ENCODE results near the gene OSBPL1A.

Gene OSBPL1A

DNA sequence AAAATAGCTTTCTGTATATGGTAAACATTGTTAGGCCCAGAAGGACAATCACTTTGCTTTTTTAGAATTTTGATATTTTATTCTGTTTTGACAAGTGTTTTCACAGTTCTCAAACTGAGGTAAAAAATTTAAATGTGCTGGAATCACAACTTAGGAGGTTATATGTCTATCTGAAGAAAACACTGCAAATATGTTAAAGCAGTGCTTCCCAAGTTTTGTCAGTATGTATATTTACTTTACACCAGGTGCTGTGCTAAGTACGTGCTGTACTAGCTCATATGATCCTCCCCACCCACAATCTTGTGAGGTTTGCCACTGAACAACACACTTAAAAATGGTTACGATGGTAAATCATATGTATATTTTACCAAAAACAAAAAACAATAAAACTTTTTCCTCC is 134.6 kb downstream of the OSBPL1A start:
- DNase-seq: no peak

DNA sequence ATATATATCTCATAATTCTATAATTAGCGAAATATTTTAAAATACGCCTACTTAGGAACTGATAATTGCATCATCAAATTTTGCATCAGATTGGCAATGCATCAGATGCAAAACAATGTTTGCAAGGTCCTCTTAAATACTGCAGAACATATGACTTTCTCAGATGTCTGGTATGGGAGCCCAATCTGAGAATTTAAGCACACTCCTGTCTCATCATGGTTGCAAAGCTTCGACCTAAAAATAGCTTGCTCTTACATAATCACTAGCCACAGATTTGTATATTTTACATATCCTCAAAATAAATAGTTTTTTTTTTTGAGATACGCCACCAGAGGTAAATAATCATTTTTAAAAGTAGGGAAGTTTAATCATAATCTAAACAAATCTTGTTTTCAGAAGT is 135.5 kb downstream of the OSBPL1A start:
- DNase-seq: no peak

DNA sequence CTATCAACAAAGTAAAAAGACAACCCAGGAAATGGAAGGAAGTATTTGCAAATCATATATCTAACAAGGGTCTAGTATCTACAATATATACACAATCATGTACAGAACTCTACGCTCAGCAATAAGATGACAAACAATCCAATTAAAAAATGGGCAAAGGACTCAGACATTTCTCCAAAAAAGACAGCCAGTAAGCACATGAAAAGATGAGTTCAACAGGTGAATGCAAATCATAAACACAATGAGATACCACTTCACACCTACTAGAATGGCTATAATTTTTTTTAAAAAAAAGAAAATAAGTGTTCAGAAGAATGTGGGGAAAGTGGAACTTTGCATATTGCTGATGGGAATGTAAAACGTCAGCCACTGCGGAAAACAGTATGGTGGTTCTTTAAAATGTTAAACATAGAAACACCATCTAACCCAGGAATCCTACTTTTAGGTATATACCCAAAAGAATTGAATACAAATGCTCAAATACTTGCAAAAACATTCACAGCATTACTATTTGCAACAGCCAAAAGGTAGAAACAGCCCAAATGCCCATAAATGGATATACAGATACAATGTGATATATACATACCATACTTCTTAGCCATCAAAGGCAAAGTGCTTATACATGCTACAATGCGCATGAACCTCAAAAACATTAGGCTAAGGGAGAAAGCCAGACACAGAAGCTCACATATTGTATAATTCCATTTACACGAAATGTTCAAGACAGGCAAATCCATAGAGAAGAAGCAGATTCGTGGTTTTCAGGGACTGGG is 137.6 kb downstream of the OSBPL1A start:
- DNase-seq: peak; percentile 55

DNA sequence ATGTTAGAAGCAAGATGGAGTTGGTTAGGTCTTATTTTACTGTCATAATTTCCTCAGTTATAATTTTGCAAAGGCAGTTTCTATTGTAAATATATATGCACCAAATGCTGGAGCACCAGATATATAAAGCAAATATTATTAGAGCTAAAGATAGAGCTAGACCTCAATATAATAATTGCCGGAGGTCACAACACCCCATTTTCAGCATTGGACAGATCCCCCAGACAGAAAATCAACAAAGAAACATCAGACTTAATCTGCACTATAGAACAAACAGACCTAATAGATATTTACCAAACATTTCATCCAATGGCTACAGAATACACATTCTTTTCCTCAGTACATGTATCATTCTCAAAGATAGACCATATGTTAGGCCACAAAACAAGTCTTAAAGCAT is 143.6 kb downstream of the OSBPL1A start:
- DNase-seq: no peak

DNA sequence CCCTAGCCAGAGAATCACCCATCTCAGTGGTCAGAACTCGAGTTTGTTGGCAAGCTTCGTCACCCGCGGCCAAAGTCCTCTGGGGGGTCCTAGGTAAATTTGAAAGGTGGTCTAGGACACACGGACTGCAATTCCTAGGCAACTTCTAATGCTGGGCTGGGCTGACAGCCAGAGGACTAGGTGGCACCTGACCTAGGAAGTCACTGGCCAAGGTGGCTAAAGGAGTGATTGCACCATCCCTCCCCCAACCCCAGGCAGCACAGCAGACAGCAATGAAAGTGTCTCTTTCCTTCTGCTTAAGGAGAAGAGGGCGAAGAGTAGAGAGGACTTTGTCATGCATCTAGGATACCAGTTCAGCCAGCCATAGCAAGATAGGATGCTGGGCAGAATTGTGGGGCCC is 147.9 kb downstream of the OSBPL1A start:
- DNase-seq: no peak

DNA sequence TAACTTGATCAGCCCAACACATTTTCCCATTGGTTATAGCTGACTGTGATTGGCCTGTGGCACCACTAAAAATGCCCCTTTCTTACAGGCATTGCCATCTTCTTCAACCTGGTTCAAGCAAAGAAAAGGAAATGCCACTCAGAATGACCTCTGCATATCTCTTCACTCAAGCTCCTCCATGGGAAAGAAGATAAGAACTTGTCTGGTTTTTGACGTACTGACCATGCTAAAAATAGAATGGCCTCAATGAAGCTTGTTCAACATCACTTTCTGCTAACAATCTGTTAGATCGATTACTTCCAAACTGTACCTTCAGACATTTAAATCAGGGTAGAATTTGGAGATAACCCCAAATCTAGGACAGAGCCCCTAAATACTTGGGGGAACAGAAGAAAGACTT is 149.3 kb downstream of the OSBPL1A start:
- no peak for DNase-seq

DNA sequence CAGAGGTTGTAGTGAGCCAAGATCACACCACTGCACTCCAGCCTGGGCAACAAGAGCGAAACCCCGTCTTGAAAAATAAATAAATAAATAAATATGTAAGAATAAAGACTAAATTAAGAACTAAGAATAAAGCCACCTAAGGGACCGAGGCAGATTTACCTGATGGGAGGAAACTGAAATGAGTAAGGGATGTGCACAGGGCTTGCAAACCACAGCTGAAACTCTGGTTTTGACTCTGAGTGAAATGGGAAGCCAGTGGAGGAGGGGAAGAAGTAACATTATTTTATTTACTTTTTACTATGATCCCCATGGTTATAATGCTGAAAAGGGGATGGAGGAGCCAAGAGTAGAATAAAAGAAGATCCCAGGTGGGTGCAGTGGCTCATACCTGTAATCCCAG is 151.5 kb downstream of the OSBPL1A start:
- DNase-seq: no peak

DNA sequence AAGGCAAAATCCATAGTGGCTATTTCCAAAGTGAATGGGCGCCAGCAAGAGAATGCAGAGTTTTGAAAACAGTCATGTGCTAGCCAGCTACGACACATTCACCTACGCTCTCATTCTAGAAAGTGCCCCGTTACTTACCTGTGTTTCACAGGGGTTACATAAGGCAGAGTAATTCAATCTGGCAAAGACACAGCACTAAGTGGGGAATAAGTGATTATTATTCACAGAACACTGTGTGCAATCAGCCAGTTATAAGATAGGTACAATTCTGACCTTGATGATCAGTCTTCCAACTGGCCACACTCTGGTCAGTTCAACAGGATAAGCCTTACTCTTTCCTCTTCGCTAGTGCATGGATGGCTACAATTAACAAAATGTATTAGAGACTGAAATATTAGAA is 152.9 kb downstream of the OSBPL1A start:
- no peak for DNase-seq

DNA sequence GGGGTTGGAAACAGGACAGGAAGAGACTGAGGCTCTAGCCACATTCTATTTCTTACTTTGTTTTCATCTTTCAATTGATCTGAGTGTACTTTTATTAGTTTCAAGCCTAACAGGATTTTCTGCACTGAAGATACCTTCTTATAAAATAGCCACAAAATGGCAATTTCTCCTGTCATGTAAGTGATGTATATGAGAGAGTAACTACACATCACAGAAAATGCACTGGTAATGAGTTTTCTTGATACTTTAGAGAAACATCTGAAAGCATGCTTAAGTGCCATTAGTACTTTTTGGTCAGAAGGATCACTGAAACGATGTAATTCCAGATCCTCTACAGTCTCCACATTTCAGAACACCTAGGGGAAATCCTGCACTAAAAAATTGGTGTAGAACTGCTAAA is 153.9 kb downstream of the OSBPL1A start:
- no peak for DNase-seq

DNA sequence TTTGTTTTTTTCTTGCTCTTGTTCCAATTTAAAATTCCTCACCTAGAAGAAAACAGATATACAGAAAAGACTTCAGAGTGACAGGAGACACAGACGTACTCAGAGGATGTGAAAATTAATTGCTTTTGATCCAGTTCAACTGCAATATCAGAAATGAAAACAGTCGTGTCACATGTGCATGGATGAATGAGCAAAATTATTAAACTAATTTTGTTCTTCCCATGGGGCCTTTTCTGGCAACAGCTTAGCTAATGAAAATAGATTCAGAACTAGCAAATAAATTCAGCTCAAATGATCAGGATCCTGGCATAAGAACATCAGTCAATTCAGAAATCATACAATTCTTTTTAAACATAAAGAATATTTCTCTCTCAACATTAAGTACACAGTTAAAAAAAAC is 158.3 kb downstream of the OSBPL1A start:
- no peak for DNase-seq

DNA sequence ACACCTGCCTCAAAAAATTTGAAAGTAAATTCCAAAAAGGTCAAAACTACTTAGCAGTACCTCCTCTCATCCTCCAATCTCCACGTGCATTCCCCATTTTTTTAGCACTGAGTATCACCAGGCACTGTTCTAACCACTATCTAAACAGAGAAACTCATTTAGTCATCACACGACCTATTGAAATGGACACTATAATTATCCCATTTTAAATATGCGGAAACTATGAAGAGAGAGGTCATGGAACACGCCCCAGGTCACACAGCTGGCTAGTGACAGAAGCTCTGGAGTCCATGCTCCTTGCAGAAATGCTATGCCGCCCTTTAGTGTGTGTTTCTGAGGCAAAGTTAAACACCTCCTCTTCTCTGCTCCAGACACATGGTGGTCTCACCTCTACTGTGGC is 159.2 kb downstream of the OSBPL1A start:
- DNase-seq: no peak

DNA sequence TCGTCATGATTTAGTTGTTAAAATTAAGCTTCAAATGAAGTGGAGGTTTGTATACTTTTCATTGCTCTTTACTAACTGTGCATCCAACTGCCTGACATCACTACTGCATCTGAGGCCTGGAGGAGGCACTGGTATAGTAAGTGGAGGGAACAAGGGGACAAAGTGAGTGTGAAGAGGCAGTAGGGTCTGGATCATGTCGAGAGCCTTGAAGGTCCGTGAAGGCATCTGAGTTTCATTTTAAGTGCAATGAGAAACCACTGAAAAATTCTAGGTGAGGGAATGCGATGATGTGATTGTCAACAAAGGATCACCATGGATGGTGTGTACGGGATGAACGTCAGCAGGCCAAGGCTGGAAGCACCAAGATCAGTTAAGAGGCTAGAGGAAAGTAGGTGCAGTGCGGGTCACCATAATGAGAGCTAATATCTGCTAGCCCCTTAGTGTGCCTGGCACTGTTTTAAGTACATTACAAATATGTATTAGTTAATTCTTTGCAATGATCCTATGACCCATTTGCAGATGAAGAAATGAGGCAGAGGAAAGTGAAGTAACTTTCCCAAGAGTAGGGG is 162.7 kb downstream of the OSBPL1A start:
- no peak for DNase-seq

DNA sequence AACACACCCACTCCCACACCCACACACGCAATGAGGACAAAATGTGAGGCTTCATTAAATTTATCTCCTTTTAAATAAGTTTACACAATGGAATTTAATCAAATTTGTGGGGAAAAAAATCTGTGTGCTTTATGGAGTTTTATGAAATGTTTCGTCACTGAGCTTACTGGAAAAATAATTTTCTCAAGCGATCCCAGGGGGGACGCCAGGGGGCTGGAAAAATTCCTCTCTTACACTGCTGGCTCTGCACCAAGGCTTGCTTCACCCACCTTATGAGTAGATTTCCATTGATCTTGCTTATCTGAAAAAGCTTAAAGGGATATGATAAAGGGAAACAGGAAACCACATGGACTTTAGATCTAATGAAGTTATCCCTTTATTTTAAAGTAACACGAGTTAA is 163.3 kb downstream of the OSBPL1A start:
- peak; percentile 37 for DNase-seq

DNA sequence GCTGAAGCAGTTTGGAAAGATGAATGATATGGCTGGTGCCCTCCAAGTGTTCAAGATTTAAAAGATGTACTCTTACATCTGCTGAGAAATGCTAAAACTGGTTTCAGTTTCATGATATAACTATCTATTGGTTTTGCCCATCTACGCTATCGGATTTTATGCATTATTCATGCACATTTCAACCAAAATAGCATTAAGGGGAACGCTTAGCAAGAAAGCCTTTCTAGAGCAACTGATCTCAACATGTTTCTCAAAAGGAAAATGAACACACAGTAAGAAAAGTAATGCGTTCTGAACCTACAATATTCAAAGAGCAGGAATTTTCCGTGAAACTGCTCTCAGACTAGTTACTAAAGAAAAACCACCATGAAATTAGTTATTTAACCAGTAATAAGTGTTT is 164.8 kb downstream of the OSBPL1A start:
- no peak for DNase-seq

DNA sequence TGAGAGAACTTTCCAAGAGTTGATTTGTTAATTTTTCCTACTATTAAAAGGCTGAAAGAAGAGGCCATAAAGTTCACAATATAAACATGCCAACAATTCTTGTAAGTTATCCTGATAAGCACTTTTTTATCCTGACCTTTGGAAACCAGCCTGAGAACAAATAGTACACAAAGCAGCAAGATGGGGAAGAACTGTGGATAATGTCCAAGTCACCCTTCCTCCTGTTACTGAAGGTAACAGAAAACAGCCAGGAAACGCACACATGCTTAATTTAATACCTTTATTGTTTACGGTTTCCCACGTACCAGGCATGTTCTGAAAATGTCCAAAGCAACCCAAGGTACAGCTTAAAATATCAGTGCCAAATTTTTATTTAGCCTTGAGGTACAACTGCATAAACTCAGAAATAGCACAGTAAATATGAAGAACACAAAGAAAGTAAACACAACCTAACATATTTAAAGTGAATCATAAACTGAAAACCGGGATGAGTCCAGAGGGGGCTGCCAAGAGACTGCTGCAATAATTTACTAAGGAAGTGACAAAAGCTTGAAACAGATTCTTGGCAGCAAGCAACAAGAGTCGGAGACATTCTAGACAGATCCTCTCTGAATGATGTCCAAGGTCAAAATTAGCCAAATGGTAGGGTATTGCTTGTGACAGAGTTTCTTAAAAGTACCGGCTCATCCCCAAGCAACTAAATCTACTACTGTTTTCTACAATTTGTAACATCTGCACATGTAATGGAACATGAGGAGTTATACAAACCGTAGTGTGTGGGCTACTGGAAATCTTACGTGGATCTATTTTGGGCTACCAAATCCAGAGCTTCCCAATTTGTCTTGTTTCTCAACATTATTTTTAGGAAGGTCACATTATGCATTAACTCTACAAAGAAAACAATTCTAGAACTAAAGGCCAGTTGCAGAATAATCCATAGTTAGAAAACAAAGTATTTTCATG is 165.6 kb downstream of the OSBPL1A start:
- DNase-seq: peak; percentile 43

DNA sequence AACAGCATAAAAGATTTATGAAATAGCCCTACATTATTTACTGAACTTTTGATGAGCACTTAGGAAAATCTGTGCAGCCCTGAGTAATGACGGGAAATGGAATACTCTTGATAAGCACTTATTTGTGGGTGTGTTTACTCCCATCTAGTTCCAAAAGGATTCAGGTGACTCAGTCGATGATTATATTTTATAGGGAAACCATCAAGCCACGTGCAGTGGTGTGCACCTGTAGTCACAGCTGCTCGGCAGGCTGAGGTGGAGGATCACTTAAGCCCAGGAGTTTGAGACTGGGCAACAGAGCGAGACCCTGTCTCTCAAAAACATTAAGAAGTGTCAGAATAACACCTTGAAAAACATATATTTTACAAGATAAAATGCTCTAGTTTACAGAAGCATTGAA is 166.9 kb downstream of the OSBPL1A start:
- DNase-seq: no peak

DNA sequence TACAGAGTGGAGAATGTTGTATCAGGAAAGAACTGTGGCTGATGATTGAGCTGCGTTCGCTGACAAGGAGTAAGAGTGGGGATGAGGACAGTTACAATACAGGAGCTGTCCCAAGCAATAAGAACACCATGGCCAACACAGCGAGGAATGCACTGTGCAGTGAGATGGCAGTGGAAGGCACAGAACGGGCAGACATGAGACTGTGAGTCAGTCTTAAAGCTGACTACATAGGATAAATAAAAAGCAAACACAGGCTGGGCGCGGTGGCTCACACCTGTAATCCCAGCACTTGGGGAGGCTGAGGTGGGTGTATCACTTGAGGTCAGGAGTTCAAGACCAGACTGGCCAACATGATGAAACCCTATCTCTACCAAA is 169.0 kb downstream of the OSBPL1A start:
- no peak for DNase-seq

DNA sequence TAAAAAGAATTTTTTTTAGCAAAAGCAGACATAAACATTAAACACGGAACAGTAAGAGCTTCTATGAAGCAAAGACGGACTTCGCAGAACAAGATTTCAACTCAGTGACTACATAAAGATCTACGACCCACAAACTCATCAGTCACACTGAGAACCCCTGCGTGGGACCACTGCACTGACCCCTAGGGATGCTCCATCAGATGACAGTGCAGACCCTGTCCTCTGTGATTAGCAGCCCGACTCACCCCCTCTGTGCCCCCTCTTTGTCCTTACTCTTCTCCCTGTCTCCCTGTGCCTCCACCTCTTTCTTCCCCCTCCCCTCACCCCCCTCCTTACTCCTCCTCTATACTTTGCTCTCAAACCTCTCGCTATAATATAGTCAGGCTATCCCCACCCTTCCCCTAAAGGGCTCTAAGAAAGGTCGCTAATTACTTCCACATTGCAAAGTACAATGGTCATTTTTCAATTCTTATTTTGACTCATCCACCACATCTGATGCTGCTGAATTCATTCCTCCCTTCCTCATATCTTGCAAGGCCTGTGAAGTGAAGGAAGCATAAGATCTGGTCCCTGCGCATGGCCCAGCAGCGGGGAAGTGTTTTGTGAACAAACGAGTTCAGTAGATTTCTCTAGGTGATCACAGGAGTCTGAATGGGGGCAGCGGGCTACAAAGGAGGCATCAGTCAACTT is 169.5 kb downstream of the OSBPL1A start:
- DNase-seq: peak; percentile 62

DNA sequence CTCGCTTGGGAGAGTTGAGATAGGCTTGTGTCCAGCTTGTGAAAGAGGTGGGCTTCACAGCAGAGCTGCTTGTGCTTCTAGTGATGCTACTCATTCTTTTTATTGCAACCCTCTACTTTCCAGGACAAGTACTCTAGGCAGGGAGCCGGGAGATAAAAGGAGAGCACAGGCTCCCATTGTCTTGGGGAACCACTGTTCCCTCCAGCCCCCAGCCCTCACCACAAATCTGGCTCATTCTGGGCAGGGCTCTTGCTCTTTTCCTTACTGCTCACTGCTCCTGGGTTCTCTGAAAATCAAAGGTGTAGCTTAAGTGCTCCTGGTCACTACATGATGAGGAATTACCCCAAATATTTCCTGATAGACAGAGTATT is 177.3 kb downstream of the OSBPL1A start:
- no peak for DNase-seq

DNA sequence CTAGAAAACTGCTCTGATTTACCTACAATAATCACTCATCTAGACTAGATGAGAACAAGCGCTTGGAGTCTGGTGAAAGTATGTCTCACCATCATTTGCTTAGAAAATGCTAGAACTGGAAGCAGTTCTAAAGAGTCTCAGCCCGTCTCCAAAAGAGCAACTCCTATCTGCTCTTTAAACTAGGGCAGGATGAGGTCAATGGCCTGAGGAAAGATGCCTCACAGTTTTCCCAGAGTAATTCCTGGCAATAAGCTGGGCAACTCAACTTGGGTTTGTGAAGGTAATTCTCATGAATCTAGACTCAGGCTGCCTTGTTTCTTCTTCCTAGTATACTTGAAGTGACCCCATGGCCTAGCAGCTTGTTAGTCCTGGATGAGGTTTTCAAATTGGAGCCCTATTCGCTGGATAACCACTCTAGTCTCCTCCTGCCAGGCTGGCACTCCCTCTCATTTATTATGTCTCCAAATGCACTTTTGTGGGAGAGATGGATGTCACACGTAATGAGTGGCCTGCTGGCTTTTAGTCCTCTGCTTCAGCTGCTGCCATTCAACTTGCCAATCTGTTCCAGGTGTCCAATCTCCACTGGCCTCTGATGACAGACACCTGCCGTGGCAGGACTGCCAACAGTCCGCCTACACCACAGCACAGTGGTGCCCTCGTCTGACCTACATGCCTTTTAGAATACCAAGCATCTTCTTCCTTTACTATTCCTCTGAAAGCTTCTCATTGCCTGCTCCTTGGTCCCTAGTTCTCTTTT is 177.9 kb downstream of the OSBPL1A start:
- DNase-seq: no peak

DNA sequence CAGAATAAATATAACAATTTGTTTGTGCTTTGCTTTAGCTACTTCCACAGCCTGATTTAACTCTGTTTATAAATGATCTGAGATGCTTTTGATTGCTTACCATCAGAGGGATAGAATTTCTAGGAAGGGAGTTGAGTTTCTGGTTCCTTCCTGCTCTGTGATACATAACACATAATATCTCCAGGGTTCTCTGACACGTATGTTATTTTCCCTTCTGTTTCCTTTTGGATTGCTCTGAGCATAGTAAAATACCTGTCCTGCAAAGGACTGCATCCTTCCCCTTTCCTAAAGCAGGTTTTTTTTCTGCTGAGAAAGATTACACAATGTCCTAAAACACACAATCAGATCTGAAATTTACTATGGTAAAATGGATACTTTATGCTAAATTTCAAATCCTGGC is 182.7 kb downstream of the OSBPL1A start:
- DNase-seq: no peak

DNA sequence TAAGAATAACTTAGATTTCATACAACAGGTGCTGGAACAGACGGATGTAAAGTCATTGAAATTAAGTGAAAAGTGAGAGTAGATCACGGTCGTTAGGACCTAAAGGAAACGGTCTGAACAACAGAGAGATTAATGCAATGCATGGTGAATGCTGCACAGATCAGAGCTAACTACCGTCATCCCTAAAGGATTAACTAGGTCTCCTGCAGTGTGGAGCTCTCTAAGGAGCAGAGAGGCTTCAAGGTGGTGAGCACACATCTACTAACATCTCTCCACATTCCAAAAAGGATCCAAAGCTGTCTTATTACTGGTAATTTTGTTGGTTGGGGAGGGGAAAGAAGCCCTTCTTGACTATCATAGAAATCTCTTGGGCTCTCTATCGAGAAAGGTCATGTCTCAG is 183.5 kb downstream of the OSBPL1A start:
- no peak for DNase-seq

DNA sequence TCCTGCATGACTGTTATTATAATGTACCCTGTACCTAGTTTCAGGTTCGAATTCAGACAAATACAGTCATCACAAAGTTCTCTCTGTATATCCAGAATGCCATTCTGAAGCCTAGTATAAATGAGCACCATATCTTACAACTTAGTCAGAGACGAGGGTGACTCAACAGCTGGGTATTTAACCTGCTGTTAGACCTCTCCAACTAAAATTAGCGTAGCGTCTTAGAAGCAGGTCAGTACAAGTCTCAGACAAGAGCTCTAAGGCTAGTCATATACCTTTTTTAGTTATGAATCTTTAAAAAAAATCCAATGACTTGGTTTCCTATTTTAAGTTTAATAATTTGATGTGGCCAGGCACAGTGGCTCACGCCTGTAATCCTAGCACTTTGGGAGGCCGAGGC is 184.7 kb downstream of the OSBPL1A start:
- DNase-seq: peak; percentile 84

All from fibroblast of upper back skin (primary cell).